Right atrium auricular region (tissue), 2 donors: ENCODE results near the gene BASP1. TPM values are rescaled to one million over a fixed set of nuclear protein-coding genes. Genes with fewer than 3 reads are reported as not detected.

Source experiments
- DNase-seq: peaks from one replicate; pipeline ENCODE4 v3.0.0-alpha.2; 2019; ENCODE audit warnings: low spot score
- H3K27ac ChIP-seq, 2 donors: fragments of 200-600 bp; sonication (generic); 1 replicate in 1 of 2; 2 replicates in 1 of 2; pipeline ENCODE4 v1.5.1; 2016 to 2019
- H3K27me3 ChIP-seq, 2 donors: fragments of 200-600 bp; sonication (generic); one replicate each; pipeline versions ENCODE4 v1.5.1 to v1.6.0; 2017 to 2019
- H3K36me3 ChIP-seq: fragments of 200-600 bp; sonication (generic); one replicate; pipeline ENCODE4 v1.5.1; 2016
- H3K4me1 ChIP-seq, 2 donors: fragments of 200-600 bp; sonication (generic); one replicate each; pipeline versions ENCODE4 v1.5.1 to v1.6.0; 2017 to 2019
- H3K4me3 ChIP-seq, 2 donors: fragments of 200-600 bp; sonication (generic); 1 replicate in 1 of 2; 2 replicates in 1 of 2; pipeline ENCODE4 v1.5.1; 2017 to 2019; ENCODE audit warnings: mild to moderate bottlenecking in 1 of 2, moderate library complexity in 1 of 2
- H3K9me3 ChIP-seq, 2 donors: fragments of 200-600 bp; sonication (generic); one replicate each; pipeline ENCODE4 v1.5.1; 2019
- total RNA-seq, 2 donors: library from RNA; depleted of rRNA; stranded (reverse); fragments of >200 nt; gene quantifications; one replicate each; pipeline ENCODE4 v1.1.0, GENCODE V29; 2016
- TF ChIP-seq, protein P1 (sequence below), 2 donors: fragments of 200-600 bp; sonication (generic); IDR thresholded peaks; one replicate each; pipeline ENCODE4 v1.5.1; 2019; ENCODE audit warnings: antibody characterized with exemption in 2 of 2

Gene BASP1
- total RNA-seq, 2 donors from 2014 or later, result 8.3 to 18.4 TPM

DNA sequence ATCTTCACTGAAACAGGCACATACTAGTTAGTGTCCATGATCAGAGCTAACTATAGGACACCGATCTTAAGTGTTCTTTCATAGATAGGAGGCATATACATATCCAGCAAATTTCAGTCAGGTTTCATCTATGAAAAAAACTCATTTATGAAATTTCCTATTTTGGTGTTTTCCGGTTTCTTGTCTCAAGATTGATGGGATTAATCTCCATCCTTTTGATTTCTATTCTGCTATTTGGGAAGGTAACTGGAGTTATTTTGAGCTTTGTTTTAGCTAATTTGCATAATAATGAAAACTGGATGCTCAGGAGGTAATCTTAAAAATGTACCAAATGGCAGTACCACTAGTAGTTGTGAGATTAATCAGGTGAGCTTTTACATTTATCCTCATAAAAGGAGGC is 62.1 kb downstream of the BASP1 start:
- Histone ChIP-seq H3K4me3 (no peak overlapping the region), H3K27me3 (no peaks in the 10 kb centered on the region), H3K4me1 (no peaks in the 10 kb centered on the region), H3K27ac (no peak overlapping the region), H3K9me3 (no peaks in the 10 kb centered on the region), H3K36me3 (no peaks in the 10 kb centered on the region)
- TF ChIP-seq, protein P1, sequence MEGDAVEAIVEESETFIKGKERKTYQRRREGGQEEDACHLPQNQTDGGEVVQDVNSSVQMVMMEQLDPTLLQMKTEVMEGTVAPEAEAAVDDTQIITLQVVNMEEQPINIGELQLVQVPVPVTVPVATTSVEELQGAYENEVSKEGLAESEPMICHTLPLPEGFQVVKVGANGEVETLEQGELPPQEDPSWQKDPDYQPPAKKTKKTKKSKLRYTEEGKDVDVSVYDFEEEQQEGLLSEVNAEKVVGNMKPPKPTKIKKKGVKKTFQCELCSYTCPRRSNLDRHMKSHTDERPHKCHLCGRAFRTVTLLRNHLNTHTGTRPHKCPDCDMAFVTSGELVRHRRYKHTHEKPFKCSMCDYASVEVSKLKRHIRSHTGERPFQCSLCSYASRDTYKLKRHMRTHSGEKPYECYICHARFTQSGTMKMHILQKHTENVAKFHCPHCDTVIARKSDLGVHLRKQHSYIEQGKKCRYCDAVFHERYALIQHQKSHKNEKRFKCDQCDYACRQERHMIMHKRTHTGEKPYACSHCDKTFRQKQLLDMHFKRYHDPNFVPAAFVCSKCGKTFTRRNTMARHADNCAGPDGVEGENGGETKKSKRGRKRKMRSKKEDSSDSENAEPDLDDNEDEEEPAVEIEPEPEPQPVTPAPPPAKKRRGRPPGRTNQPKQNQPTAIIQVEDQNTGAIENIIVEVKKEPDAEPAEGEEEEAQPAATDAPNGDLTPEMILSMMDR (IDR thresholded peaks at IDR 0.05), result no peak
- no peak for DNase-seq

DNA sequence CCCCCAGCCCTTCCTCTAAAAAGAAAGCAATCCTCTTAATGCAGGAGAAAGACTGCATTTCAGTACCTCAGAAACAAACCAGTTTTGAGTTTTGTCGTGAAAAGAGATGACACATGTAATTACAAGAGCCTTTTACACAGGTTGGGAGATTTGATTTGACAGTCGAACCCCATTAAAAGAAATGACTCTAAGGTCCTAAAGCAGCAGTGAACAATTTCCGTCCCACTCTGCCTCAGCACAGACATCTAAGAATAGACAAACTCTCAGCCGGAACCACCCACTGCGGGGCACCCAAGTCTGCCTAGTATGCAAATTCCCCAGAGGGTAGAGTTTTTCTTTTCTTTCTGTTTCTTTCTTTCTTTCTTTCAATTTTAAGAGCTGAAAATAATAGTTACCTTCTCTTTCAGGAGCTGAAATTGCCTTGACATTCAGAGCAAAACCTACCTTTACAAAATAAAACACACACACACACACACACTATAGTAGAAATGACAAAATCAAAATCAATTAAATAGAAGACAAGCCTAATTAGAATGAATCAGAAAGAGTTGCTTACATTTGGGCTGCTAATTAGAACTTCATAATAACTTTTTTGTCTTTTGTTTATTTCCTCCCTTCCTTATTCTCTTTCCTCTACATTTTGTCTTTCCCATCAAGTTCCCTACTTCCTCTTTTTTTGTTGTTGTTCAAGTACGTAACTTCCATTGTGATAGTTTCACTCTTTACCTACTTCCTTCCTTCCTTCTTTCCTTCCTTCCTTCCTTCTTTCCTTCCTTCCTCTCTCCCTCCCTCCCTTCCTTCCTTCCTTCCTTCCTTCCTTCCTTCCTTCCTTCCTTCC is 65.1 kb downstream of the BASP1 start:
- Histone ChIP-seq H3K36me3 (no peaks in the 10 kb centered on the region), H3K27ac (no peak overlapping the region), H3K4me3 (no peak overlapping the region), H3K27me3 (no peaks in the 10 kb centered on the region), H3K9me3 (no peaks in the 10 kb centered on the region), H3K4me1 (no peaks in the 10 kb centered on the region)
- DNase-seq, result no peak
- TF ChIP-seq, protein P1 (IDR thresholded peaks at IDR 0.05), result no peak

DNA sequence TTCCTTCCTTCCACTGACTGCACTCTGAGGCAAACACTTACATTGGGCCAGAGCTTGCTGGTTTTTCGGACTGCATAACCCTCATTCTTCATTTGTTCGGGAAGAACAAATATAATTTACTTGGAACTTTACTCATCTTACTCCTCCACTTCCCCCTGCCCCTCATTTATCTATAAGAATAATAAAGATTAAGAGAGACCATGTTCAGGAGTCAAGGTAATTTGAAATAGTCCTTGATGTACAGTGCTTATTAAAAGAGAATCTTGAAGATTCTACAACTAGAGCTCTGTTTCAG is 65.6 kb downstream of the BASP1 start:
- Histone ChIP-seq H3K9me3 (no peaks in the 10 kb centered on the region), H3K36me3 (no peaks in the 10 kb centered on the region), H3K27me3 (no peaks in the 10 kb centered on the region), H3K4me3 (no peak overlapping the region), H3K27ac (no peak overlapping the region), H3K4me1 (no peaks in the 10 kb centered on the region)
- TF ChIP-seq, protein P1 (IDR thresholded peaks at IDR 0.05), result no peak
- no peak for DNase-seq

DNA sequence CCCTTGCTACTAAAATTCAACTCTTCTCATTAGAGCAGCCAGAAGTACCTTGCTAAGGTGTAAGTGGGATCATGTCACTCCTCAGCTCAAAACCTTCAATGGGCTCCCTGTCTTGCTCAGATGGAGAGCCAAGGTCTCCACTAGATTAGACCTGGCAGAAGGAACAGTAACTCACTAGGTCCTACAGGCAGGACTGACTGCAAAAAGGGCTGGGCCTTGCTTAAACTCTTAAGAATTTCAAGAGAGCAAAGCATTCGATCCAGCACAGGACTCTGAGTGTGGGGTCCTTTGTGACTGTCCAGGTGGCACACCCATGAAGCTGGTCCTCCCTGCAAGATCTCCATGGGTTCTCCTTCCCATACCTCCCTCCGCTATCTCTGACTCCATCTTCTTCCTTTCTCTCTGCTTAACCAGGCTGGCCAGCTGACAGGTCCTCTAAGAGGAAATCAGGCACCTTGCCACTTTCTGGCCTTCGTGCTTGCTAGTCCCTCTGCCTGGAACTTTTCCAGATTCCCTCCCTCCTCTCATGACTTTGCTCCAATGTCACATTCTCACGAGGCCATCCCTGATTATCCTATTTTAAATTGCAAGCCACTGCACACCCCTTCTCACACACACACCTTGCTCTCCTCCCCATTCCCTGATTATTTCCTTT is 70.2 kb downstream of the BASP1 start:
- Histone ChIP-seq H3K4me1 (no peaks in the 10 kb centered on the region), H3K27me3 (no peaks in the 10 kb centered on the region), H3K27ac (no peak overlapping the region), H3K36me3 (no peaks in the 10 kb centered on the region), H3K9me3 (no peaks in the 10 kb centered on the region), H3K4me3 (no peak overlapping the region)
- DNase-seq, result no peak
- TF ChIP-seq, protein P1 (IDR thresholded peaks at IDR 0.05), result no peak

DNA sequence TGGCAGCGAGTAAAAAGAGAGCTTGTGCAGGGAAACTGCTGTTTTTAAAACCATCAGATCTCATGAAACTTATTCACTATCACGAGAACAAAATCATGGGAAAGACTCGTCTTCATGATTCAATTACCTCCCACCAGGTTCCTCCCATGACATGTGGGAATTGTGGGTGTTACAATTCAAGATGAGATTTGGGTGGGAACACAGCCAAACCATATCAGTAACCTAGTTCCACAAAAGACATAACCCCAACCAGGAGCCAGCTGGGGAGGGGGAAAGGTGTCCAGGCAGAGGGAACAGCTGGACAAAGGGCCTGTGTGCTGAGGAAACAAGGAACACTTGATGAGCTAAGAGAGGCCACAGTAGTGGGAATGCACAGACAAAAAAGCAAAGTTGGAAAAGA is 71.1 kb downstream of the BASP1 start:
- TF ChIP-seq, protein P1 (IDR thresholded peaks at IDR 0.05), result no peak
- no peaks in the 10 kb centered on the region for H3K4me1 ChIP-seq
- DNase-seq, result no peak
- H3K36me3 ChIP-seq, result no peaks in the 10 kb centered on the region
- H3K27ac ChIP-seq, result no peak overlapping the region
- no peak overlapping the region for H3K4me3 ChIP-seq
- no peaks in the 10 kb centered on the region for H3K27me3 ChIP-seq
- no peaks in the 10 kb centered on the region for H3K9me3 ChIP-seq
